GM23248 (cell line): ENCODE results near the gene UBAP1. TPM values are rescaled to one million over a fixed set of nuclear protein-coding genes. Genes with fewer than 3 reads are reported as not detected.
"Not testable (repeated sequence)": the region's sequence is repeated elsewhere in the genome, so short reads cannot be mapped to it uniquely, and the experiment has no call there.

Source experiments
- DNase-seq: peaks from one replicate; pipeline ENCODE4 v3.0.0-alpha.2; 2015
- H2AFZ ChIP-seq: fragments of 200-600 bp; sonication (generic); 2 replicates; pipeline ENCODE4 v1.6.1; 2016; ENCODE audit warnings: antibody characterized with exemption
- H3F3A ChIP-seq: fragments of 200-600 bp; sonication (generic); 2 replicates; pipeline ENCODE4 v1.6.1; 2016; ENCODE audit warnings: mild to moderate bottlenecking, antibody characterized with exemption, mixed run types; ENCODE audit not compliant: insufficient read depth
- H3K27ac ChIP-seq: fragments of 200-600 bp; sonication (generic); 2 replicates; pipeline ENCODE4 v1.5.1; 2016; ENCODE audit warnings: mild to moderate bottlenecking
- H3K27me3 ChIP-seq: fragments of 200-600 bp; sonication (generic); replicated peaks from 2 replicates; pipeline ENCODE4 v1.6.1; 2016; ENCODE audit warnings: mild to moderate bottlenecking; ENCODE audit not compliant: insufficient read depth
- H3K36me3 ChIP-seq: fragments of 200-600 bp; sonication (generic); 2 replicates; pipeline ENCODE4 v1.6.1; 2016; ENCODE audit warnings: low read depth, mild to moderate bottlenecking
- H3K4me1 ChIP-seq: fragments of 200-600 bp; sonication (generic); 2 replicates; pipeline ENCODE4 v1.6.1; 2016; ENCODE audit warnings: mild to moderate bottlenecking; ENCODE audit not compliant: insufficient read depth
- H3K4me2 ChIP-seq: fragments of 200-600 bp; sonication (generic); one replicate; pipeline ENCODE4 v1.6.1; 2016; ENCODE audit warnings: mild to moderate bottlenecking; ENCODE audit not compliant: unreplicated experiment
- H3K4me3 ChIP-seq: fragments of 200-600 bp; sonication (generic); 2 replicates; pipeline ENCODE4 v1.5.1; 2016; ENCODE audit warnings: mild to moderate bottlenecking
- H3K79me2 ChIP-seq: fragments of 200-600 bp; sonication (generic); 2 replicates; pipeline ENCODE4 v1.6.1; 2016; ENCODE audit warnings: mild to moderate bottlenecking; ENCODE audit not compliant: insufficient read depth
- H3K9ac ChIP-seq: fragments of 200-600 bp; sonication (generic); 2 replicates; pipeline ENCODE4 v1.6.1; 2016; ENCODE audit warnings: mild to moderate bottlenecking
- H3K9me2 ChIP-seq: fragments of 200-600 bp; sonication (generic); 2 replicates; pipeline ENCODE4 v1.6.1; 2016; ENCODE audit warnings: mixed run types, mild to moderate bottlenecking, moderate library complexity; ENCODE audit not compliant: insufficient read depth
- H3K9me3 ChIP-seq: fragments of 200-600 bp; sonication (generic); one replicate; pipeline ENCODE4 v1.6.1; 2017; ENCODE audit warnings: low read depth
- H4K20me1 ChIP-seq: fragments of 200-600 bp; sonication (generic); 2 replicates; pipeline ENCODE4 v1.6.0; 2016; ENCODE audit not compliant: insufficient read depth
- EZH2 ChIP-seq: fragments of 200-600 bp; sonication (generic); IDR thresholded peaks from 2 replicates; pipeline ENCODE4 v1.6.1; 2018; ENCODE audit warnings: antibody characterized with exemption, mild to moderate bottlenecking; ENCODE audit not compliant: insufficient read depth, poor library complexity, severe bottlenecking
- EZH2phosphoT487 ChIP-seq: fragments of 200-600 bp; sonication (generic); IDR thresholded peaks from 2 replicates; pipeline ENCODE4 v1.6.1; 2018; ENCODE audit warnings: antibody characterized with exemption, moderate library complexity, mild to moderate bottlenecking, low read depth; ENCODE audit not compliant: insufficient read depth
- WGBS, 2 experiments: methylation state at CpG; one replicate each; pipeline ENCODE4 v1.1.6; 2015 to 2017; ENCODE audit warnings: low lambda C conversion rate in 2 of 2, low coverage in 1 of 2; ENCODE audit errors: missing lambda C conversion rate in 2 of 2; 5-methylcytosine and 5-hydroxymethylcytosine counted together
- in situ Hi-C: fragments of 300-500 bp; cut with MboI; formaldehyde crosslinking; loops from 2 replicates; pipeline ENCODE4 v1.15.0; 2020
- polyA plus RNA-seq: library from polyadenylated mRNA; unstranded; fragments of >200 nt; fragmentation: Nextera tagmentation; extraction: Ambion mirVana; gene quantifications from 2 replicates; pipeline ENCODE4 v1.2.1, GENCODE V29; 2016
- small RNA-seq: library from RNA; depleted of rRNA; stranded (forward); fragments of <200 nt; gene quantifications from one replicate; pipeline ENCODE3, GENCODE V24; 2014; ENCODE audit warnings: low read depth, low replicate concordance
- total RNA-seq: library from RNA; depleted of rRNA; stranded (reverse); fragments of >200 nt; shearing (Covaris generic); gene quantifications from 2 replicates; pipeline ENCODE4 v1.2.3, GENCODE V29; 2014; rRNA removed

UBAP1 gene
- total and polyA plus RNA-seq, 2 experiments from 2014 or later = 26.8 to 50.1 TPM

DNA sequence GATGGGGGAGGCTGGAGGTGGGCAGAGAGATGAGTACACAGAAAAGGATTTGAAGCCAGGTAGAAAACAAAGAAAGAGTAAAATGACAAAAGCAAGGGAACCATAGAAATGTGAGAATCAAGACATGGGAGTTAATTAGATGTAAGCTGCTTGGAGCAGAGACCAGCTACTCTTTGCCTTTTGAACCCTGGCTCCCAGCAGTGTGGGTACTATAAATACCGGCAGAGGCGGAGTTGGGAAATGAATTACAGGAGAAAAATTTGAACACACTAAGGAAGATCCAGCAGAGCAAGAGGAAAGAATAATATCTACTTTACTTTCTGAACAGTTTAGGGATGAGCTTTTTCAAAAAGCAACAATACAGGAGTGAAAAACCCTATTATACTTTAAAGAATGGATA lies 113.7 kb downstream of the UBAP1 start:
- no peaks in the 10 kb centered on the region for H3K79me2 ChIP-seq
- H3K4me3 ChIP-seq = no peak overlapping the region
- no peaks in the 10 kb centered on the region for H3F3A ChIP-seq
- no peaks in the 10 kb centered on the region for H4K20me1 ChIP-seq
- no peaks in the 10 kb centered on the region for H3K9me2 ChIP-seq
- no peak overlapping the region for H3K4me2 ChIP-seq
- no peak overlapping the region for H2AFZ ChIP-seq
- 53 to 72% methylated on average over 2 of the region's 2 CpGs for WGBS, 2 experiments
- H3K27ac ChIP-seq = no peak overlapping the region
- TF ChIP-seq EZH2phosphoT487 (no peak), EZH2 (no peak)
- in situ Hi-C loops = no loop called here
- no peaks in the 10 kb centered on the region for H3K9me3 ChIP-seq
- no peaks in the 10 kb centered on the region for H3K36me3 ChIP-seq
- H3K4me1 ChIP-seq = no peaks in the 10 kb centered on the region
- no peak for DNase-seq
- no peaks in the 10 kb centered on the region for H3K27me3 ChIP-seq
- no peak overlapping the region for H3K9ac ChIP-seq

DNA sequence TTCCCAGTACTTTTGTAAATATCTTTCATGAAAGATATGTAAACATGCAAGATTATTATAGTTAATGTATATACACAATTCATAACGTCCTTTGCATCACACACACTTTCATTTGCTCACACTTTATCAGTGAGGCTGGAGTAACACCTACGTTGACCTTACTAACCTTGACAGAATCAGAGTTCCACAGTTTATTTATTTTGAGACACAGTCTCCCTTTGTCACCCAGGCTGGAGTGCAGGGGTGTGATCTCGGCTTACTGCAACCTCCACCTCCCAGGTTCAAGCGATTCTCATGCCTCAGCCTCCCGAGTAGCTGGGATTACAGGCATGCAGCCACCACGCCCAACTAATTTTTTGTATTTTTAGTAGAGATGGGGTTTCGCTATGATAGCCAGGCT lies 122.2 kb downstream of the UBAP1 start:
- DNase-seq, H3K4me3 ChIP-seq, in situ Hi-C loops, H3K27ac ChIP-seq, H3K79me2 ChIP-seq, H3K9ac ChIP-seq, H3F3A ChIP-seq, H3K27me3 ChIP-seq, H2AFZ ChIP-seq, H3K4me2 ChIP-seq, H3K4me1 ChIP-seq, H3K36me3 ChIP-seq, H3K9me3 ChIP-seq, H3K9me2 ChIP-seq, H4K20me1 ChIP-seq: not testable (repeated sequence)
- 94 to 95% methylated on average over 7 of the region's 7 CpGs for WGBS, 2 experiments

Small RNAs within 50 kb of the gene (small RNA-seq; reads per million reads assigned to genes)
- not detected for gene AL353662.3
- gene RNA5SP282 = not detected
- 2.2 reads per million, percentile 67 among the genes with 10 or more reads in this experiment for gene RNU2-50P

Other genes starting within 250 kb of the UBAP1 start
- gene UBAP2, start 130.2 kb upstream of the UBAP1 start, total RNA-seq = 13.0 and 13.3 TPM in 2 replicates
- 12.5 and 13.9 TPM in 2 replicates for gene UBAP2, start 130.2 kb upstream of the UBAP1 start, polyA plus RNA-seq
- 21.1 and 22.2 TPM in 2 replicates for gene DCAF12, start 52.3 kb upstream of the UBAP1 start, total RNA-seq
- gene DCAF12, start 52.3 kb upstream of the UBAP1 start, polyA plus RNA-seq = 21.7 and 23.6 TPM in 2 replicates
- 1.1 and 1.6 TPM in 2 replicates for gene KIF24, start 150.2 kb downstream of the UBAP1 start, total RNA-seq
- gene KIF24, start 150.2 kb downstream of the UBAP1 start, polyA plus RNA-seq = 0.95 and 0.99 TPM in 2 replicates
- 7.6 and 12.5 TPM in 2 replicates for gene NUDT2, start 150.5 kb downstream of the UBAP1 start, total RNA-seq
- 14.3 and 17.6 TPM in 2 replicates for gene NUDT2, start 150.5 kb downstream of the UBAP1 start, polyA plus RNA-seq
- 0.13 and 1.1 TPM in 2 replicates for gene MYORG, start 197.9 kb downstream of the UBAP1 start, total RNA-seq
- gene MYORG, start 197.9 kb downstream of the UBAP1 start, polyA plus RNA-seq = 0.72 and 0.73 TPM in 2 replicates